Inferior parietal cortex (tissue), 1 donor: ENCODE measurements around the gene MBTPS1.
A peak's percentile ranks its signal among the peaks of the same experiment; 100 is the strongest.

Experiments
- DNase-seq: peaks from one replicate; pipeline ENCODE4 v3.0.0-alpha.2; 2016; ENCODE audit errors: extremely low spot score

MBTPS1 gene

DNA sequence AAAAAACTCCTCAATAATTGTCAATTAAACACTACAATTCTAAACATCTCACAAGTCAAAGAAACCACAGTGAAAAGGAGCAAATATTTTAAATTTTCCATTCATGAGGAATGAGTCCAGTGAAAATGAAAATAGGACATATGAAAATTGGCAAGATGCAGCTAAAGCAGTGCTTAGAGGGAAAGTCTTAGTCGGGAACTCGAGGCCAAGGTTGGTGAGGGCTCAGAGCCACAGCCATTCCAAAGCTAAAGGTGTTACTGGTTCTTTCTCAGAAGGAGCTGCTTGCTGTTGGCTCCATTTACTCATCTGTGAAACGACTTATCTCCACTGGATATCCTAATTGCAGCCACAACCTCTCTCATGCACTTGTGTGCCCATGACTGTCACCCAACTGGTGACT is 80.6 kb downstream of the MBTPS1 start:
- no peak for DNase-seq

DNA sequence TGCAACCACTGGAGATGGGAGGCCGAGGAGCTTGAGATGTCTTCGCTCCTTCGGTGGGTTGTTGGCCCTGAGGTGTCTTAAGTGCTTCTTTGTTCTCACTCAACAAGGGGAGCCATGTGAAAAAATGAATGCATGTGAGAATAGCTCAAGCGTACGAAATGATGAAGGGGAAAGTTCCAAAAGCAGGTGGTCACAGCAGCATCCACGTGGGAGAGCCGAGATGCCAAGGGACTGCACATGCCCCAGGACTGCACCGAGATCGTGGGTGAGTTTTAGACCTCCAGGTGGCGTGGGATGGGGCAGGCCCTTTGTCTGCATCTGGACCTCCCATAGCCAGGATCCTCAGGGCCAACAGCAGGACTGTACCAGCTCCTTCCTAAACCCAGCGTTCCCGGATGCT is 82.2 kb downstream of the MBTPS1 start:
- DNase-seq = no peak

DNA sequence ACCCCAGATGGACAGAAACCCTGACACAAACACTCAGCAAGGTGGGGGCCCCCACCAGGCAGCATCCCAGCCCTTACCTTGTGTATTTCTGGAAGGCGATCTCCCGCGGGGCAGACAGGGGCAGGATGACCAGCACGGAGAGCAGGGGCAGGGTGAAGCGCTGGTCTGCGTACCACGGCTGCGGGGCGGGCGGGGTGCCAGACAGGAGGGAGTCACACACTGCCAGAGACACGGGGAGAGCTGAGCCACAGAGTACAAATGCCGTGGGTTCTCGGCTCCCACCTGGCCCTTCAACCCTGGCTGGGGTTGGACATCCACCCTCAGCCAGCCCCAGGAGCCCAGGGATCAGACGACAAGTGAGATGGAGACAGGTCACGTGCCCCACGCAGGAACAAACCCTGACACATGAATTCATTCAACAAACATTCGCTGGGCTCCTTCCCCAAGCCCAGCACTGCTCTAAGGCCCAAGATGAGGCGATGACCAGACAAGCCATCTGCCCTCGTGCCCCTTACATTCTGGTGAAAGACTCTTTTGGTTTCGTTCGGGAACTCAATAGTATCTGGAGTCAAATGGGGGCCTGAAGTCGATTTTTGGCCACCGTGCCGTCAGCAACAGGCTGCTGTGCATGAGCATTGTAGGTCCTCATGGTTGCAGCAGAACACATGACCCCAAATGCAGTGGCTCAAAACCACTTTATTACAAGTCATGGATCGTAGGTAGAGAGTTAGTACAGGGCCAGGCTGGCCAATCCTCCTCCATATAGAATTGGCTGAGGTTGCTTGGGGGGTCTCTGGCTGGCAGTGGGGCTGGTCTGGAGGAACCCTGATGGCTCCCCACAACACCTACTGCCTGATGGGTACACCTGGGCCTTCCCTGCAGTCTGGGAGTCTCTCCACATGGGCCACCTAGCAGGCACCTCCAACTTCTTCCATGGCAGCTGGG is 83.2 kb downstream of the MBTPS1 start:
- DNase-seq = no peak

DNA sequence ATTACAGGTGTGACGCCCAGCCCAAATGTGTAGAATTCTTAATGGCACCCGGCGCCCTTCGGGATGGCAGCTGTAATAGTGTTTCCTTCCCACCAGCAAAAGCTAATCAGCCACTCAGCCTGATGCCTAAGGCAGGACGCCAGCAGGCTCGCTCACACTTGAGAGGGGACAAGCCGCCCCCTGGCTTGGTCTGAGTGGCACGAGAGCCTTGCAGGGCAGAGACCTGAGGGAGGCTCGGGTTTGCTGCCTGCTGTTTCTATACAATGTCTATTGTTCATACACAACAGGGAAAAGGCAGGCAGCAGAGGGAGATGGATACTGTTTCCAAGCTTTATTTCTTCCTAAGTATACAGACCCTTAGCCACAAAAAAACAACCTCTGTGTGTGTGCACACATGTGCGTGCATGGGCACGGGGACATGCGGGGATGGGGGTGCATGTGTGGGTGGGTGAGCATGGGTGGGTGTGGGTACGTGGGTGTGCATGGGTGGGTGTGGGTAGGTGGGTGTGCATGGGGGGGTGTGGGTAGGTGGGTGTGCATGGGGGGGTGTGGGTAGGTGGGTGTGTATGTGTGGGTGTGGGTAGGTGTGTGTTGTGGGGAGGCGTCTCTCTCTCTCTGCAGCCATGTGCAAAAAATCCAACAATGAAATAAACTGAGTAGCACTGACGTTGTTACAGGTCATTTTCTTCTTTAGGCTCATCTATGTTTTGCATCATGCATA is 84.1 kb downstream of the MBTPS1 start:
- no peak for DNase-seq

DNA sequence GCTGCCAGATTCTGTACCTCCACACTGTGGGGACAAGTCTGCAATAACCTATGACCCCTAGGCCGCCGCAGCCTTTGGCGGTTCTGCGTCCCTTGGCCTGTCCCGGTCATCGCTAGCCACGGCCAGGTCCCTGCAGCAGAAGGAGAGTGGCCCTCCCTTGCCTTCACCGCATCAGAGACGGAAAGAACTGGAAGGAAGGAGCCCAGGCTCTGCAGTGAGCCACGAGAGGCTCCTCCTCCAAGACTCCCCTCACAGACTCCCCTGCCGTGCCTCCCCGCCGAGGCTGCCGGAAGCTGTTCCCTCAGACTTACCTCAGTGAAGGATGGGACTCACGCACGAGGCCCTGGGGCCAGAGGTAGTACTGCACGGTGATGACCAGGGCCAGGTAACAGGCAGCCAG is 85.2 kb downstream of the MBTPS1 start:
- no peak for DNase-seq

DNA sequence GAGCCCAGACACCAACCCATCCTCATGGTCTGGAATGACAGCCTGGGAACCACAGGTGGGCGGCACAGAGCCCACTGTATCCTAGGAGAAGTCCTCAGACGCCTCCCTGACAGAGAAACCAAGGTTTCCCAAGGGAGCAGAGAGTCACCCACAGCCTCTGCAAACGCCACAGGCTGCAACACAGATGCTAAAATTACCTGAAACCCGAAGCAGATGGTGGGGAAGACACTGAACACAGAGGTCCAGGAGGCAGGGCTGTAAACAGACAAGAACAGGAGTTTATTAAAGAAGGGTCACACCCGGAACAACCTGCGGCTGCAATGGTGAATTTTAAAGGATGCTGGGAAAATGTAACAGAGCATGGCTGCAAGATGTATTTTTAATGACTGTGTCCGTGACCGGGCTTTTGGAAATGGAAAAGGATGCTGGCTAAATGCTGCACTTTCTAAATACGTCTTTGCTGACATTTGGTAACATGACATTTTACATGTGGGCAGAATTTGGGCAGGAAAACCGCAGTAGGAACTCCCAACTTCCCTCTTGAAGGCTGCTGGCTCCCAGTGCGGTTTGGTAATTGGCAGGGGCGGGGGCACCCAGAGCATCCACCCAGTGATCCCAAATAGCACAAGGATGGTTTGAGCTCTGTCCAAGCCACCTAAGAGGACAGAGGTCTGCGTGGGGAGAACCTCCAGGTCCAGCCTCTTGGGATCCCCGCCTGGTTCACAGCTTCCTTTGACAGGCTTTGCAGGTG is 87.3 kb downstream of the MBTPS1 start:
- DNase-seq = no peak

DNA sequence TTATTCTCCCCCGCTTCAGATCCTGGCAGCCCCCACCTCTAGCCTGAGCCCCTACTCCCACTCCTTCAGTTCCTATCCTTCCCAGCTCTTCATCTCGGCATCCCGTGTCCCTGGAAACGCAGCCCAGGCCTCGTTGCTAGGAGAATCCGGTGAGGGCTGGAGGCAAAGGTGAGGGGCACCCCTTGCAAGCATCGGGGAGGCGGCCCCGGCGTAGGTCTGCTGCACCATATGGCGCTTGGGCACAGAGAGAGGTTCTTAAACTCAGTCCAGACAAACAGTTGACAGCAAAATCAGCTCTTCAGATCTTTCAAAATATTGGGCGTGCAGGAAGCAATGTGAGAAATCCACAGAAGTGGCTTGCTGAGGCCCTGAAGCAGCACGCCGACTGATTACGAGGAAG is 89.1 kb downstream of the MBTPS1 start:
- DNase-seq = no peak

DNA sequence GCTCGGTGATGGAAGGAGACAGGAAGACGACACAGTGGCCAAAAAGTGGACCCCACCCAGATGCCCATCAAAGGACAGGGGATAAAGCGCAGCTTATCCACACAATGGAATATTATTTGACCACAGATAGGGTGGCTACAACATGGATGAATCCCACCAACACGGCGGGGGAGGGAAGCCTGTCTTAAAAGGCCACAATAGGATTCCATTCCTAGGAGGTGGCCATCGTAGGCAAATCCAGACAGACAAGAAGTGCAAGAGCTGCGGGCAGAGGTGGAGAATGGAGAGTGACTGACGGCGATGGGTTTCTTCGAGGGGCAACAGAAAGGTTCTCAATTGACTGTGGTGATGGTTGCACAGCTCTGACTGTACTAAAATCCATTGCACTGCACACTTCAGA is 90.1 kb downstream of the MBTPS1 start:
- no peak for DNase-seq

DNA sequence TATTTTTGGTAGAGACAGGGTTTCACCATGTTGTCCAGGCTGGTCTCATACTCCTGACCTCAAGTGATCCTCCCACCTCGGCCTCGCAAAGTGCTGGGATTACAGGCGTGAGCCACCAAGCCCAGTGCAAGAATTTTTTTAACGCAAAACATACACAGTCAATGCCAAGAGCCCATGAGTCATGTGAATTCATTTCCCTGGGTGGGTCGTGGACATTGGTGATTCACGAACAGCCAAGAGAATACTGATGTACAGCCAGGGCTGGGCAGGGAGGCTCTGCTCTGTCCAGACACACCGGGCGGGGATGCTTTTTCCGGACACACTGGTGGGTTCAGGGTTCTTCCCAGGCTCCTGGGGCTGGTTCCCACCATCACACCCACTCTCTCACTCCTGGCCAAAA is 91.9 kb downstream of the MBTPS1 start:
- no peak for DNase-seq

DNA sequence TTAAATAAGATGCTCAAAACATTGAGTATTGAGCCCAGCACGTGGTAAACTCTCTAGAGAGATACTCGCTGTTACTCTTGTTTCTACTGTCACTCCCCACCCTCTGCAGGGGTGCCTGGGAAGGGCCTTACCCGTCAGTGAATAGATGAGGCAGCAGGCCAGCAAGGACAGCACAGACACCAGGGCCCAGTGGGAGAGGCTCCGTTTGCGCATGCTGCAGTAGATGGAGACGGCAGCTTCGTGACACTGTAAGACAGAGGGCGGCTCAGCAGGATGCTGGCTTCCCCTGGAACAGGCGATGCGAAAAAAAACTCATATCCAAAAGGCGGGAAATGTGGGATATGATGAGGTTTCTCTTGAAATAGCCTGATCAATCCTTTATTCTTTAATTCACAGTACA is 94.1 kb downstream of the MBTPS1 start:
- no peak for DNase-seq

DNA sequence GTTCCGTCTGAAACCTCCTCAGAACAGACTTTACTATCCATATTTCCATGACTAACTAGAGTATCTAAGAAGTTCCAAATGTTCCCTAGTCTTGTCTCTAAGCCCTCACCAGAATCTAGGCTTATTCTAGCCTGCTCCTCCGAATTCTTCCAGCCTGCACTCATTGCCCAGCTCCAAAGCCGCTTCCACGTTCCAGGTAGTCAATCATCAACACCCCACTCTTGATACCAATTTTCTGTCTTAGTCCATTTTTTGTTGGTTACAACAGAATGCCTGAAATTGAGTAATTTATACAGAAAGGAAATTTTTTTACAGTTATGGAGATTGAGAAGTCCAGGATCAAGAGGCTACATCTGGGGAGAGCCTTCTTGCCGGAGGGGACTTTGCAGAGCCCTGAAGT is 95.3 kb downstream of the MBTPS1 start:
- no peak for DNase-seq

DNA sequence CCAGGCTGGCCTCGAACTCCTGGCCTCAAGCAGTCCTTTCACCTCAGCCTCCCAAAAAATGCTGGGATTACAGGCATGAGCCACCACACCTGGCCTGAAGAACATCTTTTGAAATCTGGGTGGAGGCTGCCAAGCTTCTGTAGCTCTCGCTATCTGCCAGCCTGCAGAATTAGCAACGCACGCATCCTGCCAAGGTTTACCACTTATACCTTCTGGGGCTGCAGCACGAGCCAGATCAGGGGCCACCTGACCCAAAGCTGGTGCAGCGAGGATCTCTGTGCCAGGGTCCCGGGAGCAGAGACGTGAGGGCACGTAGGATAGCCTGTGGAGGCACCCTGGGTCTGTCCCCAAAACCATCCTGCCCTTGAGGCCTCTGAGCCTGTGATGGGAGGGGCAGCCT is 96.4 kb downstream of the MBTPS1 start:
- DNase-seq = no peak

DNA sequence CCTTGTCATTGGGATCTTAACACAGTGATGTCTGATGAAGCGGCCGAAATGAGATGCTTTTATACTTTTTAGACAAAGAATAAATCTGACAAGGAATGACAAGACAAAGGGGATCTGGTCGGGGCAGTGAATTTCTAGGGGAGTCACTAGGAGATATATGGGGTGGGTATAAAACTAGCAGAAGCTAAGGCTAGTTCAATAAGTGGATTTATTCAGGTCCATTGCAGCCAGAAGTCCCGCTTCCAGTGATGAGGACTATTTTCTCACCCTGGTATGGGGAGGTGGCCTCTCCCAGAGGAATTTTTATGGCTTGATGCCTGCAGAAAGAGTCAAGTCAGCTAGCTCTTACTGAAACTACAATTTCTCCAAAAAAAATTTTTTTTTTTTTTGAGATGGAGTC is 98.0 kb downstream of the MBTPS1 start:
- DNase-seq = no peak

DNA sequence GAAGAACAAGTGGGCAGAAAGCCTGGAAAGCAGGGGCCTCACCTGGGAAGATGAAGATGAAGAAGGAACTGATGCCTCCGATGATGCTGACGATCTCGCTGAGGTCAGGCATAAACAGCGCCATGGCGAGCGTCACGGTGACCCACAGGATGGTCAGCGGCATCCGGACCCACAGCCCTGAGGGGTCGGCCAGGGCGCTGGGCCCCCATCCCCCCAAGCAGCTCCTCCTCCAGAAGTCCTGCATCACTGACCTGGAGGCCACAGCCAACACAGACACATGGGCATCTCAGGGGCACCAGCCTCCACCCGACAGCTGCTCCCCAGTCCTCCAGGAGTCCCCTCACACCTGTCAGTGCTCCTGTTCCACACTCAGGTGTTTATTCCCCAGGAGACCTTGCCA is 100.3 kb downstream of the MBTPS1 start:
- DNase-seq = no peak

DNA sequence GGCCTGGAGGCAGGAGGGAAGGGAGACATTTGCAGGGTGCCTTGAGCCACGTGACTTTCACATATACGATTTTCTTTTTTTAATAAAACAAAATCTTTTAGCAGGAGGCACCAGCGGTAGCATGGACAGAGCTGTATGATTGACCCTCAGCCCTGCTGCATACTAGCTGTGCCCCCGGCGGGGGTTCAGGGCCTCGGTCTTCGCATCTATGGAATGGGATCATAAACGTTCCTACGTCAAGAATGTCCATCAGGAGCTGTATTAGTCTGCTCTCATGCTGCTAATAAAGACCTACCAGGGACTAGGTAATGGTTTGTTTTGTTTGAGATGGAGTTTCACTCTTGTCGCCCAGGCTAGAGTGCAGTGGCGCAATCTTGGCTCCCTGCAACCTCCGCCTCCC is 101.3 kb downstream of the MBTPS1 start:
- no peak for DNase-seq

DNA sequence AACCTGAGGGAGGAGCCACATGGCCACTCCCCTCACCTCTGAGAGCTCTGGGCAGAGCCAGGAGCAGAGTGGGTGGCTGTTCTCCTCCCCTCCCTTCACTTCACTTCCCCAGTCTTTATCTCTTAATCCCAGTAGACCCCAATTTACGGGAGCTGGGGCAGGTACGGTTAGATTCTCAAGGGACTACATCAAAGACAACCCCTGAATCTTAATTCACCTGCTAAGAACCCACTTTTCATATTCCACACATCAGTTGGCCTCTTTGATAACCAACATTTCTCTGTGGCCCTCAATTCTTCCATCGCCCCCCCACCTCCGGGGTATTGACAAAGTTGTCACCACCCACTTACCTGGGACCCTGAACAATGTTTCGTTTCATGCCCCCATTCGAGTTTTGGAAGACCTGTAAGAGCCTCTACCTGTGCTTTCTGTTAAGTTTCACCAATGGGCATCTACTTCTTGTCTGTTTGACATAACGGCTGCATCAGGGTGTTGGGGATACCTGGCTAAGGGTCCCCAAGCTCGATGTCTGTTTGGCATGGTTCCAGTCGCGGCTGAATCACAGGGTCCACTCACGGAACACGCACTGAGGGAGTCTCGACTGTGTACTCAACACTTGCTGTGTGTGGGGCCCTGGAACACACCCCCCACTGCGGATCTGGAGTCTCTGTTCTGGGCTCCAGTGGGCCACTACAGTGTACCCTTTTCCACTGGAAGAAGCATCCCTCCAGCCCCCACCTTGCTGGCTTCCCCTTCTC is 102.0 kb downstream of the MBTPS1 start:
- DNase-seq = no peak

DNA sequence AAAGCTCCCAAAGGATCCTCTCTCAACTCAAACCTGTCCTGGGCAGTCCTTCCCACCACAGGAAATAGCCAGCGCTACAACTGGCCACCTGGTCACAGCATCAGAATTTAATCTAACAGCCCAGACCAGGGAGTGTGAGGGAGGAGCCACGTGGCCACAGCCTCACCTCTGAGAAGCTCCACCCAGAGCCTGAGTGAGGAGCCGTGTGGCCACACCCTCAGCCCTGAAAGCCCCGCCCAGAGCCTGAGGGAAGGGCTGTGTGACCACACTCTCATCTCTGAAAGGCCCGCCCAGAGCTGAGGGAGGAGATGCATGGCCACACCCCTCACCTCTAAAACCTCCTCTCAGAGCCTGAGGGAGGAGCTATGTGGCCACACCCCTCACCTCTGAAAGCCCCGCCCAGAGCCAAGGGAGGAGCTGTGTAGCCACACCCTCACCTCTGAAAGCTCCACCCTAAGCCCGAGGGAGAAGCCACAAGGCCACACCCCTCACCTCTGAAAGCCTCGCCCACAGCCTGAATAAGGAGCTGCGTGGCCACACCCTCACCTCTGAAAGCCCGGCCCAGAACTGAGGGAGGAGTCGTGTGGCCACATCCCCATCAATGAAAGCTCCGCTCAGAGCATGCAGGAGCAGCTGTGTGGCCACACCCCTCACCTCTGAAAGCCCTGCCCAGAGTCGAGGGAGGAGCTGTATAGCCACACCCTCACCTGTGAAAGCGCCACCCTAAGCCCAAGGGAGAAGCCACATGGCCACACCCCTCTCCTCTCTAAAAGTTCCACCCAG is 102.8 kb downstream of the MBTPS1 start:
- peak; percentile 69 for DNase-seq

DNA sequence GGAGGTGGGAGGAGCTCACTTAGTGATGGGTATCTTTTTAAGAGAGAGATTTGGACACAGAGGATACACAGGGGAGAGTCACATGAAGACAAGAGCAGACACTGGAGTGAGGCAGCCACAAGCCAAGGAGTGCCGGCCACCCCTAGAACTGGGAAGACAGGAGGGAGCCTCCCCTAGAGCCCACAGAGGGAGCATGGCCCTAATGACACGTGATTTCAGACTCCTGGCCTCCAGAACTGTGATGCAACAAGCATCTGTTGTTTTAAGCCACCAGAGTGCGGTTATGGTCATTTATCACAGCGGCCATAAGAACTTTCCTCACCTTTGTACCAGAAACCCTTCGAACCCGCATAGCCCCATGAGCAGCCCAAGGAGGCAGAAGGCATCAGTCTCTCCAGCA is 107.5 kb downstream of the MBTPS1 start:
- no peak for DNase-seq

DNA sequence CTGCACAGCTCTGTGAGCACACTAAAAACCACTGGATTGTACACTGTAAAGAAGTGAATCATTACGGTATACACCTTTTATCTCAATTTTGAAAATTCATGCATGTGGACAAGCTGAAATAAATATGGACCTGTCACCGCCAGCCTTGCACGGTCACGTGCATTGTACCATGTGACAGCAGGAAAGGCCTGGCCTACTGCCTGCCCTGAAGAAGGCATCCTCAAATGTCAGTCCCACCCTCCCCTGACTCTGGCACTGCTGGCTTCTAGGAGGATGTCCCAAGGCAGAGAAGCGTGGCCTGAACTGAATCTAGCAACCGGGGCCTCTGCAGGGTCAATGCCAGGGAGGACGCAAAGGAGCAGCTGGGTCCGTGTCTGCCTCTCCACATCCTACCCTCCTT is 108.8 kb downstream of the MBTPS1 start:
- no peak for DNase-seq

DNA sequence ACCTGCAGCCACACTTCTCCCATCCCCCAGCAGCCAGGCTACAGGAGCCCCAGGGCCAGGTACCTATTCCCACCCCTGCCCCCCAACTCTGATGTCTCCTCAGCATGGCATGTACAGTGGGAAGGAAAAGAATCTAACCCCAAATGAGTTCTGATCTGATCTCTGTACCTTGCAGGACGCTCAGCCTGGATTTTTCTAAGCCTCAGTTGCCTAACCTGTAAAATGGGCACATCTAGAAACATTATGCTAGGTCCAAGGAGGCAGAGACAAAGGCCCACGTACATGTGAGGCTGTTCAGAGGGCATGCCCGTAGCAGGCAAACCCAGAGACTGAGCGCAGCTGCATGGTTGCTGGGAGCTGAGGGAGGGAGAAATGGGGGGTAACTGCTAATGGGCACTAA is 109.2 kb downstream of the MBTPS1 start:
- no peak for DNase-seq

DNA sequence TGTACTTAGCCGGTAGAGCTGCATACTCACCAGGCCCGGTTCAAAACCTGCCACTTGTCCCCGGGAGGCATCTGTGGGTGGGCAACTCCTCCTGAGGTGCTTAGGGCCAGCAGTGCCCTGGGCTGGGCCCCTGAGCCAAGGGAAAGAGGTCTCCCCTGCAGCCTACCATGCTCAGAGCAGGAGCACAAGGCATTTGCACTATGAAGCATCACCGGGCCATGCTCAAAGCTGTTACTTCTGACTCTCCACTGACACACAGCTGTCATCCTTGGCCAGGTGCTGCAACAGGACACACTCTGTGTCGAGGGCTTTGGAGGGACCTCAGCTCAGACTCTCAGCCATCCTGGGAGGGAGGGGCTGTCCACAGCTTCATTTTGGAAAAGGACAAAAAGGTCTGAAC is 111.4 kb downstream of the MBTPS1 start:
- no peak for DNase-seq
